Epithelial cell of proximal tubule (primary cell): ENCODE measurements around the gene FAM184B. TPM values are rescaled to one million over a fixed set of nuclear protein-coding genes. Genes with fewer than 3 reads are reported as not detected.
A peak's percentile ranks its signal among the peaks of the same experiment; 100 is the strongest.

Experiments
- DNase-seq: peaks from one replicate; pipeline ENCODE4 v3.0.0-alpha.2; 2011; ENCODE audit warnings: low read depth
- H3K4me3 ChIP-seq: 2 replicates; pipeline ENCODE4 v1.5.1; 2011; ENCODE audit warnings: low read depth, mild to moderate bottlenecking, low read length
- CTCF ChIP-seq: conservative IDR thresholded peaks from 2 replicates; pipeline ENCODE4 v1.5.1; 2012; ENCODE audit warnings: low read depth, mild to moderate bottlenecking, low read length
- total RNA-seq: library from RNA; depleted of rRNA; stranded (reverse); fragments of >200 nt; gene quantifications from 2 replicates; pipeline ENCODE4 v1.2.3, GENCODE V29; 2015

The FAM184B gene
- total RNA-seq, result 0.07 and 0.17 TPM in 2 replicates

DNA sequence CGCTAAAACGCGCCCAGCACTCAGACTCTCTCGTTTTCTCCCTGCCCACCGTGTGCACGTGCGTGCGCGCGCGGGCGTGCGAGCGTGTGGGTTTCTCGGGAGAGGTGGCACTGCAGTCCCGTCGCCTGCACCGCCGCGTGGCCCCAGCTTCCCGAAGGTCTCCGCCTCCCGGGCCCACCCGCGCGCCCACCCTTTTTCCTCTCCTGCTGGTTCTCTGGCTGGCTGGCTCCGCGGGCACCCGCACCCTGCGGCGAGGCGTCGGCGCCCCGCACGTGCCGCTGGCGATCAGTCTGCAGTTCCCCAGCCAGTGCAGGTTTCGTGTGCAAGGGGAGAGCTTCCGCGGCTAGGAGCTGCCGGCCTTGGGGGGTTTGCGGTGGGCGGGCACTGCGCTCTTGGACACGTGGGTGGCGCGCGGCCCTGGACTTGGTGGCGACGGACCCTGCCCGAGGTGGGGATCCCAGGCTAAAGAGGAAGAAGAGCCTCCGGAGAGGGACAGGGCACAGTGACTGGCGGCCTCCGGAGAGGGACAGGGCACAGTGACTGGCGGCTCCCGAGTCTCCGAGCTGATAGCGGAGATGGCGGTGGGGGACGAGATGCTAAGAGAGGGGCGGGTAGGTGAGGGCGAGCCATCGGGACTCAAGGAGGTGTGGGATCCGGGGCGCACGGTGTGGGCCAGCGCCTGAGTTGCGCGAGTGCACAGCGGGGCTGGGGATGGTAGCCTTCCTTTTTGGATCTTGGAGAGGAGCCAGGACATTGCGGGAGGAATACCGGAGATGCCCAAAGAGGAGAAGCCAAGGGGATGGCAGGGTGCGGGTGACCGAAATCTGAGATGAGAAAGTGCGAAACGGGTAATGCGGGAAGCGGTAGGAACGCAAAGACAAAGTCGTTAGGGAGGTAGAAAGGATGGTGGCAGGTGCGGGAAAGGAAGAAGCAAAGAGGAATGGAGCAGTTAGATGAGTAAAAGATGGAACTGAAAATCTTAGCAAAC is at the start of gene FAM184B:
Gene FAM184B, minus strand, starts transcription at position 322 of the 988 bp plus-strand sequence. CDS start 322 bp downstream, outside the sequence.
- TF ChIP-seq CTCF, result no peak
- no peak for DNase-seq
- peak within 1 kb of the TSS; percentile 51 for H3K4me3 ChIP-seq

GRCh38 chr4:17823871-17824669 is 42.6 kb upstream of the FAM184B start:
- no peak for DNase-seq
- H3K4me3 ChIP-seq, result no peak overlapping the region
- TF ChIP-seq CTCF, result no peak

- DNase-seq, result peak; percentile 47
- H3K4me3 ChIP-seq, result no peak overlapping the region
- TF ChIP-seq CTCF, result peak; percentile 65
Observed at GRCh38 chr4:17817027-17817426, 35.6 kb upstream of the FAM184B start.

- TF ChIP-seq CTCF, result no peak
- DNase-seq, result no peak
- no peak overlapping the region for H3K4me3 ChIP-seq
Observed at GRCh38 chr4:17816142-17816541, 34.7 kb upstream of the FAM184B start.

DNA sequence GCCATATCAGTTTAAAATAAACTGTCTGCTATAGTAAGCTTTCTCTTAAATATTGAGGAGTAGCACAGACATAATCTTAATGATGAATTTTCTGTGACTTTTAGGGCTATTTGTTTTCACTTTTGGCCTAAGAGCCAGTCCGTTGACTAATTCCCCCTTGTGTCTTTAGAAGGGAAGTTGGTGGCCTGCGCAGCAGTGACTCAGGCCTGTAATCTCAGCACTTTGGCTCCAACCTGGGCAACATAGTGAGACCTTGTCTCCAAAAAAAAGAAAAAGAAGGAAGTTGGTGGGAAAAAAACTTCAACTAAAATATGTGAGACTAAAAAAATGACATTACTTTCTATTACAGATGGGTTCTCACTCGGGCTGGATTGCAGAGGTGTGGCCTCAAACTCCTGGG is 32.7 kb upstream of the FAM184B start:
- DNase-seq, result no peak
- no peak for TF ChIP-seq CTCF
- no peak overlapping the region for H3K4me3 ChIP-seq

DNA sequence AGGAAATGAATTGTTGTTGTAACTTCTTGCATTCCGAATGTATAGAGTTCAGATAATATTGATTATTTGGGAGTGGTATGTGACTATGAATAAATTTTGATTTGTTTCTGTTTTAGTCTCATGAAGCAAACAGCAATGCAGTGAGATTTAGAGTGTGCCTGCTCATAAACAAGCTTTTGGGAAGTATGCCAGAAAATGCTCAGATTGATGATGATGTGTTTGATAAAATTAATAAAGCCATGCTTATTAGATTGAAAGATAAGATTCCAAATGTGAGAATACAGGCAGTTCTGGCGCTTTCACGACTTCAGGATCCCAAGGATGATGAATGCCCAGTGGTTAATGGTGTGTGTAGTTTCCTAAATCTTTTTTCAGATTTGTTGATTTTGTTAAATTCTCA is 31.4 kb upstream of the FAM184B start:
- peak overlapping the region; percentile 82 for H3K4me3 ChIP-seq
- no peak for TF ChIP-seq CTCF
- no peak for DNase-seq
